HepG2 (cell line): ENCODE data around the gene COPZ2. TPM values are rescaled to one million over a fixed set of nuclear protein-coding genes. Genes with fewer than 3 reads are reported as not detected.

ENCODE experiments used
- ETV5 ChIP-seq: IDR thresholded peaks from 2 replicates; pipeline ENCODE4 v1.6.1; 2018; ENCODE audit warnings: missing biosample characterization, missing genetic modification reagents, inconsistent platforms, borderline replicate concordance
- MAX ChIP-seq: IDR thresholded peaks from 2 replicates; pipeline ENCODE4 v1.6.1; 2012; ENCODE audit warnings: inconsistent platforms
- NR2F6 ChIP-seq, 2 experiments: IDR thresholded peaks; 2 replicates each; pipeline ENCODE4 v1.6.1; 2016; ENCODE audit warnings: antibody characterized with exemption in 1 of 2, mild to moderate bottlenecking in 1 of 2
- SPEN ChIP-seq: sonication (generic); formaldehyde crosslinking; IDR thresholded peaks from 2 replicates; pipeline ENCODE4 v1.5.1; 2020; ENCODE audit warnings: low read depth, mild to moderate bottlenecking, missing genetic modification reagents
- ZBTB4 ChIP-seq: sonication (generic); formaldehyde crosslinking; IDR thresholded peaks from 2 replicates; pipeline ENCODE4 v1.4.0; 2020; ENCODE audit warnings: missing genetic modification reagents, mild to moderate bottlenecking, borderline replicate concordance
- ZC3H4 ChIP-seq: sonication (generic); formaldehyde crosslinking; IDR thresholded peaks from 2 replicates; pipeline ENCODE4 v1.4.0; 2020; ENCODE audit warnings: missing genetic modification reagents, borderline replicate concordance
- ZFP91 ChIP-seq: sonication (generic); formaldehyde crosslinking; IDR thresholded peaks from 2 replicates; pipeline ENCODE4 v1.9.0; 2022; ENCODE audit warnings: missing genetic modification reagents, mild to moderate bottlenecking, borderline replicate concordance
- ZNF10 ChIP-seq: sonication (generic); formaldehyde crosslinking; IDR thresholded peaks from 2 replicates; pipeline ENCODE4 v1.4.0; 2020; ENCODE audit warnings: mild to moderate bottlenecking, low read depth, missing genetic modification reagents, borderline replicate concordance
- ZNF124 ChIP-seq: sonication (generic); formaldehyde crosslinking; IDR thresholded peaks from 2 replicates; pipeline ENCODE4 v1.4.0; 2020; ENCODE audit warnings: missing genetic modification reagents
- ZNF639 ChIP-seq: conservative IDR thresholded peaks from 2 replicates; pipeline ENCODE4 v1.6.1; 2018; ENCODE audit warnings: missing genetic modification reagents
- ZNF761 ChIP-seq: sonication (generic); formaldehyde crosslinking; conservative IDR thresholded peaks from 2 replicates; pipeline ENCODE4 v1.4.0; 2020; ENCODE audit warnings: mild to moderate bottlenecking, missing genetic modification reagents
- ZNF770 ChIP-seq: sonication (generic); formaldehyde crosslinking; IDR thresholded peaks from 2 replicates; pipeline ENCODE4 v1.5.0; 2020; ENCODE audit warnings: mild to moderate bottlenecking, missing genetic modification reagents
- ZNF782 ChIP-seq: sonication (generic); formaldehyde crosslinking; IDR thresholded peaks from 2 replicates; pipeline ENCODE4 v1.4.0; 2020; ENCODE audit warnings: missing genetic modification reagents, mild to moderate bottlenecking, borderline replicate concordance
- polyA plus RNA-seq, 8 experiments: library from polyadenylated mRNA; depleted of rRNA in 3 of 8; stranded (reverse) in 7 of 8; unstranded in 1 of 8; fragments of >200 nt; fragmentation: Illumina TruSeq in 4 of 8; extraction: Trizol in 4 of 8; gene quantifications; 2 replicates each; pipeline versions ENCODE4 v1.2.1 to v1.2.3, GENCODE V29; 2011 to 2016; ENCODE audit warnings: low read depth in 4 of 8, missing spikeins in 1 of 8, mixed read lengths in 1 of 8; ENCODE audit not compliant: insufficient read depth in 1 of 8
- total RNA-seq, 5 experiments: library from RNA; depleted of rRNA; stranded (reverse); fragments of >200 nt; fragmentation: Illumina TruSeq; extraction: Trizol; gene quantifications; 2 replicates each; pipeline ENCODE4 v1.2.3, GENCODE V29; 2016; ENCODE audit warnings: low read depth in 1 of 5

The COPZ2 gene
- total and polyA plus RNA-seq, 2 of the 13 experiments (the other 11 are each of a cell fraction or from before 2014, with no cell fraction given) = 0.61 to 1.5 TPM

- 0 out of 2 replicates have a peak, but pooled peaks have one; percentile 26 for TF ChIP-seq ZNF770 (CRISPR knock-in tag)
- TF ChIP-seq ZNF761 (CRISPR knock-in tag) = no peak
- peak; percentile 66; the same call in 1 of the 2 replicates for TF ChIP-seq ZNF782
- 0 out of 2 replicates have a peak, but pooled peaks have one; percentile 31 for TF ChIP-seq ETV5 (CRISPR knock-in tag)
- peak; percentile 85 for TF ChIP-seq ZFP91
- no peak for TF ChIP-seq ZNF10 (CRISPR knock-in tag)
- no peak for TF ChIP-seq ZBTB4 (CRISPR knock-in tag)
- peak; percentile 82; the same call in 1 of the 2 replicates for TF ChIP-seq ZNF124 (CRISPR knock-in tag)
- TF ChIP-seq ZC3H4 (CRISPR knock-in tag) = no peak
- 0 out of 2 replicates have a peak, but pooled peaks have one; percentile 35 for TF ChIP-seq ZNF639 (CRISPR knock-in tag)
- TF ChIP-seq SPEN (CRISPR knock-in tag) = peak; percentile 67
- peak; percentile 28; the same call in 1 of the 2 replicates for TF ChIP-seq MAX
- TF ChIP-seq NR2F6 (IDR thresholded peaks at IDR 0.05) = no peak
- TF ChIP-seq NR2F6 (CRISPR knock-in tag; IDR thresholded peaks at IDR 0.05) = 0 out of 2 replicates have a peak, but pooled peaks have one; percentile 15
These were observed 10.9 kb downstream of the COPZ2 start (continued) for GRCh38 chr17:48026502-48027321.
